NT2/D1 (cell line): ENCODE results near the gene DIAPH1.

Experiments used
- YY1 ChIP-seq: IDR thresholded peaks from 2 replicates; pipeline ENCODE4 v1.6.1; 2011; ENCODE audit not compliant: insufficient read length, insufficient read depth
- ZNF274 ChIP-seq: IDR thresholded peaks from 2 replicates; pipeline ENCODE4 v1.6.1; 2011; ENCODE audit warnings: mild to moderate bottlenecking, low read depth, low read length

DNA sequence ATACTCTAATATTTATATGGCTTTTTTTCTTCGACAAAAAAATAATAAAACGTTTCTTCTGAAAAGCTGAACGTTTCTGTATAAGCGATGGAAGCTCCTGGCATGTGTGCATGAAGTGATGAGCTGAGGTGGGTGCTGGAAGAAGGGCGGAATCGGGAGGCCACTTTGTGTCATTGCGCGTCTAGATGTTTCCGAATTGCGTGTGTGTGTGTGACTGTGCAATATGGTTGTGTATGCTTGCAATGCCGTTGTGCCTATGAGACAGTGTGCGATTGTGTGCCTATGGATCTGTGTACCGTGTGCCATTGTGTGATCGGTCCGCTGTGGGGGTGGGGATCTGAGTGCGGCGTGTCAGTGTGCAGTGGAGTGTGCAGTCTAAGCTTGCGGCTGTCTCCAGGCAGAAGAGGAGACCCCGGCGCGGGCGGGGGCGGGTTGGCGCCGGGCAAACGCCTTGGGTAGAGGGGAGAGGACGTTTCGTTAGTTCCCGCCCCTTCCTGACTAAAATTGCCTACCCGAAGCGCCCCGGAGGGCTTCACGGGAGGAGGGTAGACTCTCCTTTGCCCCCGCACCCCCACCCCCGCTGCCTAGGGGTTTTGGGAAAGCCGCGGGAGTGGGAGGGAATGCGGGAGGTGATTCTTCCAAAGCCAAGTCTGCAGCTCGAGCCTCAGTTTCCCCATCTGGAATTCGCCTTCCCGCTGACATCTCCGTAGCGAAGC, 105.7 kb downstream of the DIAPH1 start:
- TF ChIP-seq YY1: no peak
- TF ChIP-seq ZNF274: no peak
